Activated naive CD8-positive, alpha-beta T cell treated with anti-CD3 and anti-CD28 coated beads, Interleukin-2, amount 50 U/mL, for 16 hours (primary cell): ENCODE data around the gene DNAJB14.

Experiments
- DNase-seq: peaks from one replicate; pipeline ENCODE4 v3.0.0-alpha.2; 2020; ENCODE audit warnings: low read depth, low spot score

DNAJB14 gene

GRCh38 chr4:99872570-99872969 is 73.8 kb downstream of the DNAJB14 start:
- DNase-seq: no peak

- DNase-seq: no peak
These were observed 78.3 kb downstream of the DNAJB14 start for GRCh38 chr4:99868126-99868596.

- no peak for DNase-seq
These were observed 82.6 kb downstream of the DNAJB14 start for GRCh38 chr4:99863804-99864203.

GRCh38 chr4:99861120-99861905 is 85.1 kb downstream of the DNAJB14 start:
- no peak for DNase-seq

GRCh38 chr4:99860521-99860920 is 85.9 kb downstream of the DNAJB14 start:
- no peak for DNase-seq

- DNase-seq: no peak
These were observed 86.8 kb downstream of the DNAJB14 start for GRCh38 chr4:99859618-99860017.

- no peak for DNase-seq
These were observed 89.1 kb downstream of the DNAJB14 start for GRCh38 chr4:99857307-99857706.

GRCh38 chr4:99856166-99856565 is 90.3 kb downstream of the DNAJB14 start:
- DNase-seq: no peak

GRCh38 chr4:99855678-99856077 is 90.7 kb downstream of the DNAJB14 start:
- DNase-seq: no peak

GRCh38 chr4:99853999-99854398 is 92.4 kb downstream of the DNAJB14 start:
- DNase-seq: no peak

GRCh38 chr4:99853190-99853589 is 93.2 kb downstream of the DNAJB14 start:
- DNase-seq: no peak

- DNase-seq: no peak
These were observed 94.1 kb downstream of the DNAJB14 start for GRCh38 chr4:99852199-99852749.

- DNase-seq: no peak
These were observed 97.8 kb downstream of the DNAJB14 start for GRCh38 chr4:99848591-99849001.

GRCh38 chr4:99847362-99847976 is 98.9 kb downstream of the DNAJB14 start:
- DNase-seq: no peak

GRCh38 chr4:99846891-99847290 is 99.5 kb downstream of the DNAJB14 start:
- no peak for DNase-seq
